Progenitor cell of endocrine pancreas (in vitro differentiated cells): ENCODE data around the gene PRR14L. TPM values are rescaled to one million over a fixed set of nuclear protein-coding genes. Genes with fewer than 3 reads are reported as not detected.

Experiments
- DNase-seq: peaks from one replicate; pipeline ENCODE4 v3.0.0; 2021; ENCODE audit warnings: low spot score; ENCODE audit not compliant: unreplicated experiment
- H3K27ac Mint-ChIP-seq: 2 replicates; pipeline ENCODE4 v1.8.0; 2021; ENCODE audit warnings: mild to moderate bottlenecking, moderate library complexity, mixed read lengths
- H3K27me3 Mint-ChIP-seq: 2 replicates; pipeline ENCODE4 v1.8.0; 2021; ENCODE audit warnings: mixed read lengths
- H3K36me3 Mint-ChIP-seq: 2 replicates; pipeline ENCODE4 v1.8.0; 2022; ENCODE audit warnings: mixed read lengths; ENCODE audit not compliant: insufficient read depth
- H3K4me1 Mint-ChIP-seq: 2 replicates; pipeline ENCODE4 v1.8.0; 2021; ENCODE audit warnings: low read depth, mixed read lengths
- H3K4me3 Mint-ChIP-seq: 2 replicates; pipeline ENCODE4 v1.8.0; 2021; ENCODE audit warnings: low read depth, mild to moderate bottlenecking, moderate library complexity, mixed read lengths
- H3K9me3 Mint-ChIP-seq: 2 replicates; pipeline ENCODE4 v1.8.0; 2021; ENCODE audit warnings: low read depth, mixed read lengths
- CTCF ChIP-seq: fragments of 200-600 bp; sonication (generic); IDR thresholded peaks from one replicate; pipeline ENCODE4 v1.5.0; 2021; ENCODE audit warnings: antibody characterized with exemption, mild to moderate bottlenecking; ENCODE audit not compliant: unreplicated experiment
- total RNA-seq: library from RNA; stranded (reverse); gene quantifications from 2 replicates; pipeline ENCODE4 v1.2.1, GENCODE V29; 2021

The PRR14L gene
- total RNA-seq, 1 donor from 2014 or later: 87.2 TPM

- Mint-ChIP-seq H3K9me3 (no peaks in the 10 kb centered on the region), H3K4me3 (no peak overlapping the region), H3K36me3 (peaks cover 13% of the 10 kb centered on the region), H3K27me3 (no peaks in the 10 kb centered on the region), H3K27ac (no peak overlapping the region), H3K4me1 (no peaks in the 10 kb centered on the region)
- no peak for TF ChIP-seq CTCF
- DNase-seq: no peak
These were observed 102.9 kb downstream of the PRR14L start for GRCh38 chr22:31647066-31647465.

GRCh38 chr22:31646186-31647019, 103.5 kb downstream of the PRR14L start:
- H3K9me3 Mint-ChIP-seq: no peaks in the 10 kb centered on the region
- no peak for DNase-seq
- no peak overlapping the region for H3K27ac Mint-ChIP-seq
- no peaks in the 10 kb centered on the region for H3K4me1 Mint-ChIP-seq
- no peak for TF ChIP-seq CTCF
- peaks cover 13% of the 10 kb centered on the region for H3K36me3 Mint-ChIP-seq
- no peaks in the 10 kb centered on the region for H3K27me3 Mint-ChIP-seq
- no peak overlapping the region for H3K4me3 Mint-ChIP-seq

GRCh38 chr22:31639436-31640039, 110.4 kb downstream of the PRR14L start:
- Mint-ChIP-seq H3K4me1 (no peaks in the 10 kb centered on the region), H3K9me3 (no peaks in the 10 kb centered on the region), H3K4me3 (no peak overlapping the region), H3K36me3 (peaks cover 13% of the 10 kb centered on the region), H3K27me3 (no peaks in the 10 kb centered on the region), H3K27ac (peak overlapping the region; percentile 33)
- TF ChIP-seq CTCF: no peak
- DNase-seq: no peak

GRCh38 chr22:31637891-31638618, 111.9 kb downstream of the PRR14L start:
- Mint-ChIP-seq H3K9me3 (no peaks in the 10 kb centered on the region), H3K27ac (no peak overlapping the region), H3K4me1 (peaks cover 3% of the 10 kb centered on the region), H3K4me3 (no peak overlapping the region), H3K27me3 (no peaks in the 10 kb centered on the region), H3K36me3 (peaks cover 8% of the 10 kb centered on the region)
- no peak for TF ChIP-seq CTCF
- no peak for DNase-seq

- Mint-ChIP-seq H3K4me1 (peaks cover 3% of the 10 kb centered on the region), H3K4me3 (no peak overlapping the region), H3K9me3 (no peaks in the 10 kb centered on the region), H3K27me3 (no peaks in the 10 kb centered on the region), H3K36me3 (peaks cover 7% of the 10 kb centered on the region), H3K27ac (peak overlapping the region; percentile 92)
- TF ChIP-seq CTCF: no peak
- DNase-seq: no peak
These were observed 112.5 kb downstream of the PRR14L start for GRCh38 chr22:31637447-31637890.
